Stimulated activated CD4-positive, alpha-beta T cell treated with anti-CD3 and anti-CD28 coated beads, Interleukin-15, amount 100 ng/mL, for 48 hours (primary cell): ENCODE measurements around the gene KPNA4.
"Not testable (repeated sequence)": the region's sequence is repeated elsewhere in the genome, so short reads cannot be mapped to it uniquely, and the experiment has no call there.

ENCODE experiments used
- DNase-seq, 2 donors: peaks; one replicate each; pipeline ENCODE4 v3.0.0-alpha.2; 2020; ENCODE audit warnings: low read depth in 2 of 2

The KPNA4 gene

DNA sequence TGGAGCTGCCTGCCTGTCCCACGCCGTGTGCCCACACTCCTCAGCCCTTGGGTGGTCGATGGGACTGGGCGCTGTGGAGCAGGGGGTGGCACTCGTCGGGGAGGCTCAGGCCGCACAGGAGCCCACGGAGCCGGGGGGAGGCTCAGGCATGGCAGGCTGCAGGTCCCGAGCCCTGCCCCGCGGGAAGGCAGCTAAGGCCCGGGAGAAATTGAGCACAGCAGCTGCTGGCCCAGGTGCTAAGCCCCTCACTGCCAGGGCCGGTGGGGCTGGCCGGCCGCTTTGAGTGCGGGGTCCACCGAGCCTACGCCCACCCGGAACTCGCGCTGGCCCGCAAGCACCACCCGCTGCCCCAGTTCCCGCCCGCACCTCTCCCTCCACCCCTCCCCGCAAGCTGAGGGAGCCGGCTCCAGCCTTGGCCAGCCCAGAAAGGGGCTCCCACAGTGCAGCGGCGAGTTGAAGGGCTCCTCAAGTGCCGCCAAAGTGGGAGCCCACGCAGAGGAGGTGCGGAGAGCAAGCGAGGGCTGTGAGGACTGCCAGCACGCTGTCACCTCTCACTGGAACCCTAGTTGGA, 8.7 kb upstream of the KPNA4 start:
- DNase-seq, result not testable (repeated sequence)

DNA sequence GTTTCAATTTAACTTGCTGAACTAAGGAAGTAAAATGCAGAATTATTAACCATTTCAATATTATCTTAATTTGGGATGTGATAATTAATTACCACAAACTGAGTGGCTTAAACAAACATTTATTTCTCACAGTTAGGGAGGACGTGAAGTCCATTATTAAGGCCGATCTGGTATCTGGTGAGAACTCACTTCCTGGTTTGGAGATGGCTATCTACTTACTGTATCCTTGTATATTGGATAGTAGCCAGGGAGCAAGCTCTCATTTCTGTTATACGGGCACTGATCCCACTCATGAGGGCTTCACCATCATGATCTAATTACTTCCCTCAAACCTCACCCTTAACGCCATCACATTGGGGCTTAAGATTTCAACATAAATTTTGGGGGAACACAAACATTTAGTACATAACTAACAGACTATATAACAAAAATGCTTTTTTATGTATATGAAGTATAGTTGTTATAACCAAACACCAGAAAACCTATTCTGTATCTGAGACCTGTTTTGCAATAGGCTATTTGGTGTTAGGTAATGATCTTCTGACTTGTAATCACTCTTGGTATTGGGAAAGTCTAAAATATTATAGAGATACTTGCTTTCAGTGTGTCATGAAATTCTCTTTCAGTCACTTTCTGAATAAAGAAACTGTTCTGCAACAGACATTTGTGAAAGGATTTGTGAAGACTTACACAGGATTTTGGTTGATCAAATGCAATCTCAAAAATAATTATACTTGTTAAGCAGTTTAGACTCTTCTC, 4.7 kb upstream of the KPNA4 start:
- DNase-seq, result no peak

GRCh38 chr3:160568989-160569388, 3.6 kb upstream of the KPNA4 start:
- no peak for DNase-seq

GRCh38 chr3:160567774-160568173, 2.4 kb upstream of the KPNA4 start:
- DNase-seq, result no peak

- no peak for DNase-seq
Measured at GRCh38 chr3:160566499-160566898, 1.1 kb upstream of the KPNA4 start.

DNA sequence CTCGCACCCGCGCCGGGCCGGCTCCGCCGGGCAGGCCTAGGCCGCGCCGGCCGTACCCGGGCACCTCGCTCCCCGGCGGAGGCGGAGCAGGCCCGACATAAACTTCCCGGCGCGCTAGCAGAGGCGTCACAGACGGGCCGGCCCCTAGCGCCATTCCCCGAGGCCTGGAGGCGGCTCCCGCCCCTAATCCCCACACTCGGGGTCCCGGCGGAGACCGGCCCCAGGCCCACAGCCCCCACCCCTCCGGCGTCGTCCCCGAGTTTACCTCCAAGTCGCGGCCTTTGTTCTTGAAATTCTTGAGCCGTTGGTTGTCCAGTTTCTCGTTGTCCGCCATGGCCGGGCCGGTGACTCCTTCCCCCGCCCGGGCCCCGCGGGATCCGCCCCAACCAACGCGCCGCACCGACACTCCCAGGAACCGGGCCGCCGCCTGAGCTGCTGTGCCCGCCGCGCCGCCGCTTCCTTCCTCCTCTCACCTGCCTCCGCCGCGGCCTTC, 376 bp downstream of the KPNA4 start:
- peak; percentile 27 to 36 for DNase-seq

- no peak for DNase-seq
Measured at GRCh38 chr3:160564258-160564911, 986 bp downstream of the KPNA4 start.

GRCh38 chr3:160562952-160563351, 2.4 kb downstream of the KPNA4 start:
- DNase-seq, result no peak

DNA sequence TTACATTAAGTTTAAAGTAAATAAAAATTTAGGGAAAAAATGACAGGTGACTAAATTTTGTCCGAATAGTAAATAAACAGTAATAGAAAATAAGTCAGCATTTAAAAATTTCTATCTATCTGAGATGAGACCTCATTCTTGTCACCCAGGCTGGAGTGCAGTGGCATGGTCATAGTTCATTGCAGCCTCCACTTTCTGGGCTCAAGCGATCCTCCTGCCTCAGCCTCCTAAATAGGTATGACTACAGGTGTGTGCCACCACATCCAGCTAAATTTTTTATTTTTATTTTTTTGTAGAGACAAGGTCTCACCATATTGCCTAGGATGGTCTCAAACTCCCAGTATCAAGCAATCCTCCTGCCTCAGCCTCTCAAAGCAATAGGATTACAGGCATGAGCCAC, 7.8 kb downstream of the KPNA4 start:
- DNase-seq, result no peak

DNA sequence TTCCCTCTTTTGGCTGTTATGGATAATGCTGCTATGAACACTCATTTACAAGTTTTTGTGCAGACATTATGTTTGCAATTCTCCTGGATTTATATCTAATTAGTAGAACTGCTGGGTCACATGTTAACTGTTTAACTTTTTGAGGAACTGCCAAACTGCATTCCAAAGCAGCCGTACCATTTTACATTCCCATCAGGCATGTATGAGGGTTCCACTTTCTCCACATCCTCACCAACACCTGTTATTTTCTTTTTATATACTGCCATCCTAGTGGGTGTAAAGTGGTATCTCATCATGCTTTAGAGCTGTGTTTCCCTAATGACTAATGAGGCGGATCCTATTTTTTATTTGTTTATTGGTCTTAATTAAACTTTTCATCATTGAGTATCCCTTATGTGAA, 9.2 kb downstream of the KPNA4 start:
- DNase-seq, result no peak

GRCh38 chr3:160554980-160555379, 10.4 kb downstream of the KPNA4 start:
- DNase-seq, result no peak

DNA sequence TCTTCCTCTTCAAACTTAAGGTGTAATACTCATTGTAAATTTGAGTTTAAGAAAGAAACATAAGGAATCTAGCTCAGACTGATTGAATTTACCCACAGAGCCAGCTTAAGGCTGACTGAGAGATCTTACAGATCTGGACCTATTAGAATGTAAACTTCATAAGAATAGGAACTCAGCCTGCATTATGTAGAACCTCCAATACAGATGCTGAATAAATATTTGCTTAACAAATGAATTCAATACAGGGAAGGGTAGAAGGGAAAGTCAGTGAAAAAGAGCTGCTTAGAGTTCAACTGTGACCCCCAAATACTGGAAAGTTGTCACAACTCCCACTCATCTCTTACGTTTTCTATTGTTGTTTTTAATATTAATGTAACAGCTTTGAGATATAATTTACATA, 11.5 kb downstream of the KPNA4 start:
- DNase-seq, result no peak

GRCh38 chr3:160546727-160547126, 18.6 kb downstream of the KPNA4 start:
- no peak for DNase-seq

GRCh38 chr3:160545504-160545871, 19.9 kb downstream of the KPNA4 start:
- no peak for DNase-seq

DNA sequence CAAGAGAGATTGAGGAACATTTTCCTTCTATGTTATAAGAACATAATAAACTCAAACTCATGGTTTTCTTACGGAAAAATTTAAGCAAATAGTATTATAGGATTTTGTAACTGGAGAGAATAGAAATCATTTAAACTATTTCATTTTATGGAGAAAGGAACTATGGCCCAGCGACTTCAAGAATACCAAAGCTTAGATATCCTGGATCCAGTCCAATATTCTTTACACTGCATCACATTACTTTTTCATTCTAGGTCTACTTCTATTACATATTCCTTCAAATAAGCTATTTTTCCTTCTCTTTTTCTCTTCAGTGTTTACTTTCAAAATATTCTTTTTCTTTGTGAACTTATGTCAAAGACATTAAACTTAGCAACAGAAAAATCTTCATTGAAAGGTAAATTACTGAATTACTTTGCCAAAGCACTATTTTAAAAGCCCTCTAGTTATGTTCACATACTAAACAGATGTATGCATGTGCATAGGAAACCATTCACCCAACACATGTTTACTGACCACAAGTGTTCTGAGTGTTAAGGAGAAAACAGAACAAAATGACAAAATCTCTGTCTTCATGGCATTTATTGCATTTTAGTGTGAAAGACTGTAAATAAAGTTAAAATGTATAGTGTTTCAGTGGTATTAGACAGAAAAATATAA, 20.4 kb downstream of the KPNA4 start:
- no peak for DNase-seq

GRCh38 chr3:160540551-160540950, 24.8 kb downstream of the KPNA4 start:
- no peak for DNase-seq

DNA sequence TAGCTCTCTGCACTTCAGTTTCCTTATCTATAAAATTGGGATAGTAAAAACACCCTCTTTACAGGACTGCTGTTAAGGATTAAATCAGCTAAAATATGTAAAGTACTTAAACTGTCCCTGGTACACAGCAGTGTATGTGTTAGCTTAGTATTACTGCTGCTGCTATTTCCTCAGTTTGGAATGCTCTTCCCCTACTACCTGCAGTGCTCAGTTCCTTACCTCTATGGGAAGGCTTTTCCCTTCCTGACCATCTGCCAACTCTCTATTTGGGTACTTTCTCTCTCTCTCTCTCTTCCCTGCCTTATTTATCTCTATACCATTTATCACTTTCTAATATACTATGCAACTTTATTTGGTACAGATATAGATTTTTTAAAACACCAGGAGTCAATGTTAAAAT, 26.5 kb downstream of the KPNA4 start:
- DNase-seq, result no peak

DNA sequence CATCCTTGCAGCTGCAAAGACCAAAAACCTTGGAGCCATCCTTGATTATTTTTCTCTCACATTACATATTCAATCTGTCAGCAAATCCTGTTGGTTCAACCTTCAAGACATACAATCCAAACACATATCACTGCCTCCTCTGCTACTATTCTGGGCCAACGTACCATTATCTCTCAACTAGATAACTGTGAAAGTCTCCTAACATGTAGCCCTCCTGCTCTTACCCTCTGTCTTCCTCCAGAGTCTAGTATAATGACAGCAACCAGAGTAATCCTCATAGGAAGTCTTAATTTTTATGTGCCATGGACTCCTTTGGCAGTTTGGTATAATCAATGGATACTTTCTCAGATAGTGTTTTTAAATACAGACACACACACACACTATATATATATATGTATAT, 27.6 kb downstream of the KPNA4 start:
- no peak for DNase-seq

- no peak for DNase-seq
Measured at GRCh38 chr3:160532371-160532770, 33.0 kb downstream of the KPNA4 start.

DNA sequence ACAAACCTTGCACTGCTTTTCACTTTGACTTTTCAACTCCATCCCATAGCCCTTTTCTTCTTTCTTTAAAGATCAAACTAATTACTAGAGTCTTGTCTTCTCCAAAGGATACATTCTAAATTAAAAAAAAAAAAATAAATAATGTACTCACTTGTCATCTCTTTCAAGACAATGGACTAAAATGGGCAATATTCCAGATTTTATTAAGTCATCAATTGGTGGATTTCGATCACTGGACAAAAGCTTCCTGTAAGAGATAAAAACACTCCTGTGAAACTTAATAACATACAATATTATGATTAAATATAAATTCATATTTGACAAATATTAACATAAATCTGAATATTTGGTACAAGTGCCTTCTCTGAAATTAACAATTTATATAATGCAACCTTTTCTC, 34.1 kb downstream of the KPNA4 start:
- no peak for DNase-seq

DNA sequence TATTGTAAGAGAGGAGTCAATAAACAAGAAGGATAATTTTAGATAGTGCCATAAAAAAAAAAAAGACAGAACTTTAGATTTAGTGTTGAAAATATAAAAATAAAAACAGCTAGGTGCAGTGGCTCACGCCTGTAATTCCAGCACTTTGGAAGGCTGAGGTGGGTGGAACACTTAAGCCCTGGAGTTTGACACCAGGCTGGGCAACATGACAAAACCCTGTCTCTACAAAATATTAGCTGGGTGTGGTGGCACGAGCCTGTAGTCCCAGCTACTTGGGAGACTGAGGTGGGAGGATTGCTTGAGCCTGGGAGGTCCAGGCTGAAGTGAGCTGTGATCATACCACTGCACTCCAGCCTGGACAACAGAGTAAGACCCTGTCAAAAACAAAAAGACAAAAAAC, 49.0 kb downstream of the KPNA4 start:
- not testable (repeated sequence) for DNase-seq

- no peak for DNase-seq
Measured at GRCh38 chr3:160501325-160501724, 64.0 kb downstream of the KPNA4 start.

DNA sequence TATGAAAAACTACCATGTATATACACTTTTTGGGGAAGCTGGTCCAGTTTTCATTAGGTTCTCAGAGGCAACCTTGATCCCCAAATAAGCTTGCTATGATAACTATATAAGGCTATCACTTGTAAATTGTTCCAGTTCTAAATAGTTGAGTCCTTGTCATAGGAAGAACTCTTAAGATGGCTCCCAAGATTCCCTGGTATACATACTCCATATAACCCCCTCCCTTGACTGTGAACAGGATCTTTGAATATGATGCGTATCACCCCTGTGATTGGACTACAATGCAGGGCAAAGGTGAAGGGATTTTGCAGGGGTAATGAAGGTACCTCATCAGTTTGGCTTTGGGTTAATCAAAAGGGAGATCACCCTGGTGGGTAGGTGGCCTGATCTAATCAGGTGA, 67.2 kb downstream of the KPNA4 start:
- DNase-seq, result no peak
